DND-41 (cell line): ENCODE data around the gene SH3BP5.

ENCODE experiments used
- EZH2 ChIP-seq: IDR thresholded peaks from 3 replicates; pipeline ENCODE4 v1.6.1; 2012; ENCODE audit warnings: borderline replicate concordance, low read depth, mild to moderate bottlenecking, moderate library complexity, low read length, inconsistent platforms; ENCODE audit not compliant: severe bottlenecking
- TF ChIP-seq, protein P1 (sequence below): IDR thresholded peaks from 2 replicates; pipeline ENCODE4 v1.5.1; 2012; ENCODE audit warnings: borderline replicate concordance, low read length, moderate library complexity, mild to moderate bottlenecking; ENCODE audit not compliant: poor library complexity, severe bottlenecking; ENCODE audit errors: extremely low read depth

DNA sequence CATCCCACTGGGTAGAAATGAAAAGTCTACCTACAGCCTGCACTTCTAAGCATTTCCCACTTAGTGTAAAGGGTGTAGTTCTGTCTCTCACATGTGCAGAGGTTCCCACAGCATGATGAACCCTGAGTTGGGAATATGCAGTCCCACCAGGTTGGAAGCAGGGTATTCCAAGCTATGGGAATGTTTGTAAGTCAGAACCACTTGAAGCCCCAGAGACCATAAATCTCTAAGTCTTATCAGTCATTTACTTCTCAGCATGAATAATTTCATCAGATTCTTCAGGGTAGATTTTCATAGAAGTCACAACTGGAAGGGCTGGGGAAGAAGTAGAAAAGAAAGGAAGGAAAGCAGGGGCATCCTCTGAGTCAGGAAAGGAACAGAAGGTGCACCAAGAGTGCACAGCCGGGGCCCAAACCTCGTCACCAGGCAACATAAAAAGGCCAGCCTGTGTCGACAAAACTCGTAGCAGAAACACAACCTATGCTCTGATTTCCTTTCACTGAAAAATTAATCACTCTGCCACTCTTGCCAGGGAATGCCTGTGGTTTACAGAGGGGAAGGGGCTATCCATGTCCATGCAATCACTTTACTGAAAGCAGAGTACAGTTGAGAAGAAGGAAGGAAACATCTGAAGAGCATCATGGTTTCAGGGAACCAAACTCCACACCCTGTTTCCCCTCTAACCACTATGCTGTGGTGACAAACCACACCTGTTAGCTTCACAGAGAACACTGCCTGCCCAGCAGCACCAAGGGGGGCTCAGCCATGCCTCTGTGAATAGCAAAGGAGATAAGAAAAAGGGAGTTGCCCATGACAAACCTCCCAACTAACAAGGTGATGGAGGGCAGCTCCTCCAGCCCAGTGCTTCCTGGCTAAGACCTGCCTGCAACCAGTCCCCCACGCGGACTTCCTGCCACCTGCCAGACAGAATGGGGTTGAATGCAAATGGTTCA lies 40.5 kb downstream of the SH3BP5 start:
- TF ChIP-seq, protein P1, sequence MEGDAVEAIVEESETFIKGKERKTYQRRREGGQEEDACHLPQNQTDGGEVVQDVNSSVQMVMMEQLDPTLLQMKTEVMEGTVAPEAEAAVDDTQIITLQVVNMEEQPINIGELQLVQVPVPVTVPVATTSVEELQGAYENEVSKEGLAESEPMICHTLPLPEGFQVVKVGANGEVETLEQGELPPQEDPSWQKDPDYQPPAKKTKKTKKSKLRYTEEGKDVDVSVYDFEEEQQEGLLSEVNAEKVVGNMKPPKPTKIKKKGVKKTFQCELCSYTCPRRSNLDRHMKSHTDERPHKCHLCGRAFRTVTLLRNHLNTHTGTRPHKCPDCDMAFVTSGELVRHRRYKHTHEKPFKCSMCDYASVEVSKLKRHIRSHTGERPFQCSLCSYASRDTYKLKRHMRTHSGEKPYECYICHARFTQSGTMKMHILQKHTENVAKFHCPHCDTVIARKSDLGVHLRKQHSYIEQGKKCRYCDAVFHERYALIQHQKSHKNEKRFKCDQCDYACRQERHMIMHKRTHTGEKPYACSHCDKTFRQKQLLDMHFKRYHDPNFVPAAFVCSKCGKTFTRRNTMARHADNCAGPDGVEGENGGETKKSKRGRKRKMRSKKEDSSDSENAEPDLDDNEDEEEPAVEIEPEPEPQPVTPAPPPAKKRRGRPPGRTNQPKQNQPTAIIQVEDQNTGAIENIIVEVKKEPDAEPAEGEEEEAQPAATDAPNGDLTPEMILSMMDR: no peak
- no peak for TF ChIP-seq EZH2
